HT1080 (cell line): ENCODE results near the gene LRRC37B. TPM values are rescaled to one million over a fixed set of nuclear protein-coding genes. Genes with fewer than 3 reads are reported as not detected.
"Not testable (repeated sequence)": the region's sequence is repeated elsewhere in the genome, so short reads cannot be mapped to it uniquely, and the experiment has no call there.

Source experiments
- DNase-seq: peaks from one replicate; pipeline ENCODE4 v3.0.0-alpha.2; 2015; ENCODE audit warnings: low read depth
- small RNA-seq: library from RNA; depleted of rRNA; stranded (forward); fragments of <200 nt; gene quantifications from one replicate; pipeline ENCODE3, GENCODE V24; 2014
- total RNA-seq: library from RNA; depleted of rRNA; stranded (reverse); fragments of >200 nt; shearing (Covaris generic); gene quantifications from 2 replicates; pipeline ENCODE4 v1.2.3, GENCODE V29; 2014; rRNA removed

Gene LRRC37B
- total RNA-seq, 1 experiment from 2014 or later = 10.5 TPM

GRCh38 chr17:32086833-32087232 is 79.7 kb downstream of the LRRC37B start:
- DNase-seq = not testable (repeated sequence)

- not testable (repeated sequence) for DNase-seq
Observed at GRCh38 chr17:32092062-32092461, 84.9 kb downstream of the LRRC37B start.

GRCh38 chr17:32099686-32100085 is 92.5 kb downstream of the LRRC37B start:
- DNase-seq = no peak

DNA sequence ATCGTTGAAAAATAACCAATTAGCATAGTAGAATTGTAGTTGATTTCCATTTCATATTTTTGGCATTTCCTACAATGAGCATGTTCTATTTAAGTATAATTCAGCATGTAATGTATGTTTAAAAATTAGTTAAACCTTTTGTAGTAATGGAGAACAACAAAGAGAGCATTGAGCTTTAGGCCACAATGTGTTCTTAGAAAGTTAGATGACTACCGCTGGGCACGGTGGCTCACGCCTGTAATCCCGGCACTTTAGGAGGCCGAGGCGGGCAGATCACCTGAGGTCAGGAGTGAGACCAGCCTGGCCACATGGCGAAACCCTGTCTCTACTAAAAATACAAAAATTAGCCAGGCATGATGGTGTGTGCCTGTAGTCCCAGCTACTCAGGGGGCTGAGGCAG is 93.1 kb downstream of the LRRC37B start:
- not testable (repeated sequence) for DNase-seq

DNA sequence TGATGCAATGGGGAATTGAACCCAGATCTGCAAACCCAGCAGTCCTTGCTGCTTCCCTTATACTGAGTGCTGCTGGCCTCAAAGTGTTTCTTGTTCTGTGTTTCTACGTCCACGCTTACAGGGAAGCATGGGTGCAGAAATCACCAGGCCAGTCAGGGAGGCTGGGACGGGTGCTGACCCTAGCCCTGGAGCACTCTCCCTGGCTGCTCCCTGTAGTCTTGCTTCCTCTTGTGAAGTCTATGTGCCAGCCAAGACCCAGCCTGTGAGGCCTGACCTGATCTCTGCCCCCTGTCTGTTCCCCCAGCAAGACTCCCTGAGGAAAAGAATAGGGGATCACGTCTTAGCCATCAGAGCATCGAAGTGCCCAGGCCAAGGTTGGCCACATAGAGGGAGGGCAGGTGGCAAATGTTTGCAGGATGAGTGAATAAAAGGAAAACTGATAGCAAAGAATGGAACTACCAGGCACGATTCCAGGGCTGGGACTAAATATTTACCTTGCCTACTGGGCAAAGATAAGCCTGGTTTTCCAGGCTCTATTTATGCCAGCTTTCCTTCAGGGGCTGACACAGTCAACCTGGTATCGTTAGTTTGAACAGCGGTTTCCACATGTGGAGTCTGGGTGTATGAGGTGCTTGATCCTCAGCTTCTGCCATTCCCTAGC is 93.9 kb downstream of the LRRC37B start:
- no peak for DNase-seq

GRCh38 chr17:32102172-32102571 is 95.0 kb downstream of the LRRC37B start:
- no peak for DNase-seq

GRCh38 chr17:32102646-32103186 is 95.5 kb downstream of the LRRC37B start:
- DNase-seq = peak; percentile 28

Small RNA genes within 50 kb of the gene (small RNA-seq; reads per million reads assigned to genes)
- gene AC090616.4 (not detected), gene RNA5SP437 (not detected)

Other genes starting within 250 kb of the LRRC37B start
- 122 TPM in 2 replicates for gene COPRS, start 148.1 kb upstream of the LRRC37B start, total RNA-seq
- 53.4 and 57.4 TPM in 2 replicates for gene UTP6, start 105.7 kb upstream of the LRRC37B start, total RNA-seq
- gene SUZ12, start 70.4 kb upstream of the LRRC37B start, total RNA-seq = 11.1 and 13.7 TPM in 2 replicates
- 17.0 and 21.2 TPM in 2 replicates for gene RHOT1, start 135.1 kb downstream of the LRRC37B start, total RNA-seq